ENCODE measurements around the gene CREBRF. TPM values are rescaled to one million over a fixed set of nuclear protein-coding genes. Genes with fewer than 3 reads are reported as not detected.
A peak's percentile ranks its signal among the peaks of the same experiment; 100 is the strongest.

The CREBRF gene
- total and polyA plus RNA-seq, 4 donors, result 2.0 to 12.0 (median 7.7) TPM

- no peak overlapping the region for H3K4me3 ChIP-seq (ENCODE audit: low read depth in 1 of 3, low read length in 3 of 3)
- peaks cover 0 to 3% (median under 1%) of the 10 kb centered on the region in 4 donors for H3K36me3 ChIP-seq (ENCODE audit: control insufficient read depth in 4 of 4, insufficient read depth in 3 of 4, low read depth in 1 of 4, low read length in 3 of 4)
- H3K9ac ChIP-seq (ENCODE audit: low read depth in 1 of 2, low read length in 2 of 2), result no peak overlapping the region
- H3K4me1 ChIP-seq (ENCODE audit: control insufficient read depth in 4 of 4, insufficient read depth in 4 of 4, low read length in 3 of 4), result peaks cover 7 to 23% (median 15%) of the 10 kb centered on the region in 4 donors
- no peak for TF ChIP-seq REST (IDR thresholded peaks at IDR 0.05)
- no peaks in the 10 kb centered on the region for H3K27me3 ChIP-seq (ENCODE audit: control insufficient read depth in 4 of 4, insufficient read depth in 4 of 4, low read length in 3 of 4)
- no peak for DNase-seq (ENCODE audit: low spot score)
- H3K27ac ChIP-seq (ENCODE audit: low read depth in 1 of 2, low read length in 2 of 2), result peak overlapping the region in 1 of 2 donors; percentile 29
- H3K9me3 ChIP-seq (ENCODE audit: control insufficient read depth in 4 of 4, low read length in 3 of 4), result no peaks in the 10 kb centered on the region
- WGBS, result 94% methylated on average over 2 of the region's 2 CpGs
Observed at GRCh38 chr5:173015192-173015591, 41.0 kb upstream of the CREBRF start.

- TF ChIP-seq CTCF (IDR thresholded peaks at IDR 0.05; ENCODE audit: low read depth, low read length, missing input control) (no peak), TAF1 (conservative IDR thresholded peaks at IDR 0.05) (no peak), EGR1 (IDR thresholded peaks at IDR 0.05; ENCODE audit: low read depth in 2 of 2) (no peak), ZBTB33 (IDR thresholded peaks at IDR 0.05) (no peak), RAD21 (IDR thresholded peaks at IDR 0.05) (no peak), NR2F2 (IDR thresholded peaks at IDR 0.05) (no peak), YY1 (IDR thresholded peaks at IDR 0.05) (no peak), ATF3 (IDR thresholded peaks at IDR 0.05) (no peak)
- peak overlapping the region in 1 of 2 donors; percentile 39 for H3K9ac ChIP-seq (ENCODE audit: low read depth in 1 of 2, low read length in 2 of 2)
- no peak for DNase-seq (ENCODE audit: low spot score)
- peak overlapping the region; percentile 42 to 73 for H3K27ac ChIP-seq (ENCODE audit: low read depth in 1 of 2, low read length in 2 of 2)
- no peak overlapping the region for H3K4me3 ChIP-seq (ENCODE audit: low read depth in 1 of 3, low read length in 3 of 3)
- H3K36me3 ChIP-seq (ENCODE audit: control insufficient read depth in 4 of 4, insufficient read depth in 3 of 4, low read depth in 1 of 4, low read length in 3 of 4), result peaks cover 0 to 7% (median 6%) of the 10 kb centered on the region in 4 donors
- H3K4me1 ChIP-seq (ENCODE audit: control insufficient read depth in 4 of 4, insufficient read depth in 4 of 4, low read length in 3 of 4), result peaks cover 5 to 23% (median 12%) of the 10 kb centered on the region in 4 donors
- H3K27me3 ChIP-seq (ENCODE audit: control insufficient read depth in 4 of 4, insufficient read depth in 4 of 4, low read length in 3 of 4), result no peaks in the 10 kb centered on the region
- WGBS, result 92% methylated on average over 13 of the region's 13 CpGs
- no peaks in the 10 kb centered on the region for H3K9me3 ChIP-seq (ENCODE audit: control insufficient read depth in 4 of 4, low read length in 3 of 4)
Observed at GRCh38 chr5:173015598-173016455, 40.3 kb upstream of the CREBRF start.
